SU-DHL-6 (cell line): ENCODE measurements around the gene KRTAP4-12.
"Not testable (repeated sequence)": the region's sequence is repeated elsewhere in the genome, so short reads cannot be mapped to it uniquely, and the experiment has no call there.

Source experiments
- EZH2phosphoT487 ChIP-seq: fragments of 200-600 bp; sonication (generic), shearing (Covaris generic); conservative IDR thresholded peaks from 2 replicates; pipeline ENCODE4 v1.6.1; 2018; ENCODE audit warnings: mild to moderate bottlenecking, antibody characterized with exemption, low read length, moderate library complexity, mixed read lengths
- TF ChIP-seq, protein P1 (sequence below): fragments of 200-600 bp; sonication (generic); IDR thresholded peaks from one replicate; pipeline ENCODE4 v1.5.1; 2017; ENCODE audit warnings: antibody characterized with exemption, mild to moderate bottlenecking, low read length, moderate library complexity; ENCODE audit not compliant: insufficient read depth, poor library complexity, severe bottlenecking

DNA sequence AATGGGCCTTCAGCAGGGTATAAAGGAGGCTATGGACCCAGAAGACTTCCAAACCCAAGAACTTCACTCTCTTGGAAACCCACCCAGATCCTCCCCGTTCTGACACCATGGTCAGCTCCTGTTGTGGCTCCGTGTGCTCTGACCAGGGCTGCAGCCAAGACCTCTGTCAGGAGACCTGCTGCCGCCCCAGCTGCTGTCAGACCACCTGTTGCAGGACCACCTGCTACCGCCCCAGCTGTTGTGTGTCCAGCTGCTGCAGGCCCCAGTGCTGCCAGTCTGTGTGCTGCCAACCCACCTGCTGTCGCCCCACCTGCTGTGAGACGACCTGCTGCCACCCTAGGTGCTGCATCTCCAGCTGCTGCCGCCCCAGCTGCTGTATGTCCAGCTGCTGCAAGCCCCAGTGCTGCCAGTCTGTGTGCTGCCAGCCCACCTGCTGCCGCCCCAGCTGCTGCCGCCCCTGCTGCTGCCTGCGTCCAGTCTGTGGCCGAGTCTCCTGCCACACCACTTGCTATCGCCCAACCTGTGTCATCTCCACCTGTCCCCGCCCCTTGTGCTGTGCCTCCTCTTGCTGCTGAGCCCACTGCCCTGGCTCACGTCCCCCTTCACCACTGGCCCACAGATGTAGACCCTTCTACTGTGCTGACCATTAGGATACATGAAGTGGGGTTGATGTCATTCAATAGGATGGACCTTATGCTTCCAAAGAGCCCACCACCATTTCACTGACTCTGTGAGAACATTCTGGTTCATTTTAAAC is 39.7 kb downstream of the KRTAP4-12 start, which contains the start of gene KRTAP4-7:
- TF ChIP-seq, protein P1, sequence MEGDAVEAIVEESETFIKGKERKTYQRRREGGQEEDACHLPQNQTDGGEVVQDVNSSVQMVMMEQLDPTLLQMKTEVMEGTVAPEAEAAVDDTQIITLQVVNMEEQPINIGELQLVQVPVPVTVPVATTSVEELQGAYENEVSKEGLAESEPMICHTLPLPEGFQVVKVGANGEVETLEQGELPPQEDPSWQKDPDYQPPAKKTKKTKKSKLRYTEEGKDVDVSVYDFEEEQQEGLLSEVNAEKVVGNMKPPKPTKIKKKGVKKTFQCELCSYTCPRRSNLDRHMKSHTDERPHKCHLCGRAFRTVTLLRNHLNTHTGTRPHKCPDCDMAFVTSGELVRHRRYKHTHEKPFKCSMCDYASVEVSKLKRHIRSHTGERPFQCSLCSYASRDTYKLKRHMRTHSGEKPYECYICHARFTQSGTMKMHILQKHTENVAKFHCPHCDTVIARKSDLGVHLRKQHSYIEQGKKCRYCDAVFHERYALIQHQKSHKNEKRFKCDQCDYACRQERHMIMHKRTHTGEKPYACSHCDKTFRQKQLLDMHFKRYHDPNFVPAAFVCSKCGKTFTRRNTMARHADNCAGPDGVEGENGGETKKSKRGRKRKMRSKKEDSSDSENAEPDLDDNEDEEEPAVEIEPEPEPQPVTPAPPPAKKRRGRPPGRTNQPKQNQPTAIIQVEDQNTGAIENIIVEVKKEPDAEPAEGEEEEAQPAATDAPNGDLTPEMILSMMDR: not testable (repeated sequence)
- TF ChIP-seq EZH2phosphoT487: not testable (repeated sequence)
